ENCODE measurements around the gene ABCB11.
"Not testable (repeated sequence)": the region's sequence is repeated elsewhere in the genome, so short reads cannot be mapped to it uniquely, and the experiment has no call there.

The ABCB11 gene

GRCh38 chr2:168889635-168890005 is 141.5 kb downstream of the ABCB11 start:
- DNase-seq (ENCODE audit: low spot score), result no peak

- peak; percentile 5 for DNase-seq (ENCODE audit: low spot score)
Measured at GRCh38 chr2:168884975-168885374, 146.1 kb downstream of the ABCB11 start.

- DNase-seq (ENCODE audit: low spot score), result not testable (repeated sequence)
Measured at GRCh38 chr2:168882163-168882562, 149.0 kb downstream of the ABCB11 start.

- DNase-seq (ENCODE audit: low spot score), result no peak
Measured at GRCh38 chr2:168874368-168875054, 156.6 kb downstream of the ABCB11 start.

- DNase-seq (ENCODE audit: low spot score), result not testable (repeated sequence)
Measured at GRCh38 chr2:168870824-168871223, 160.3 kb downstream of the ABCB11 start.
